ENCODE results near the gene ZBTB20. TPM values are rescaled to one million over a fixed set of nuclear protein-coding genes. Genes with fewer than 3 reads are reported as not detected.

ZBTB20 gene
- polyA plus RNA-seq, 1 of the 3 experiments (the other 2 are of a cell fraction): 0.43 TPM

GRCh38 chr3:114404590-114404989 lies 742.5 kb downstream of the ZBTB20 start:
- no peak for TF ChIP-seq RAD21 (IDR thresholded peaks at IDR 0.05; ENCODE audit: low read length)
- TF ChIP-seq TCF12 (IDR thresholded peaks at IDR 0.05): 0 out of 2 replicates have a peak, but pooled peaks have one; percentile 32
- TF ChIP-seq TAF1 (IDR thresholded peaks at IDR 0.05; ENCODE audit: borderline replicate concordance, low read depth, low read length): 0 out of 2 replicates have a peak, but pooled peaks have one; percentile 11
- TF ChIP-seq FOSL2 (IDR thresholded peaks at IDR 0.05; ENCODE audit: borderline replicate concordance, low read depth): peak; percentile 28; the same call in 1 of the 2 replicates
- no peaks in the 10 kb centered on the region for H3F3A ChIP-seq (replicated peaks; ENCODE audit: insufficient read depth)
- H3K4me1 ChIP-seq (ENCODE audit: control insufficient read depth in 1 of 2, insufficient read depth in 2 of 2, low read depth in 1 of 2, low read length in 1 of 2): peaks cover 19 to 23% of the 10 kb centered on the region in 2 experiments; a peak in 3 of 4 replicates
- WGBS (ENCODE audit: low lambda C conversion rate): 55% methylated on average over 6 of the region's 6 CpGs
- H2AFZ ChIP-seq (ENCODE audit: low read depth): no peak overlapping the region
- H3K27ac ChIP-seq (ENCODE audit: low read depth in 2 of 2, low read length in 1 of 2): peak overlapping the region in 1 of 2 experiments; percentile 46; a peak in 2 of 4 replicates
- peak overlapping the region; percentile 37; the same call in 1 of the 2 replicates for H3K4me2 ChIP-seq
- no peaks in the 10 kb centered on the region for H3K27me3 ChIP-seq (ENCODE audit: insufficient read depth)
- H3K9ac ChIP-seq: peak overlapping the region; percentile 6; the same call in 1 of the 2 replicates
- POLR2A ChIA-PET: no interaction called here
- no peak overlapping the region for H3K4me3 ChIP-seq (ENCODE audit: low read depth in 2 of 2, low read length in 1 of 2)
- H3K9me3 ChIP-seq: no peaks in the 10 kb centered on the region
- no peaks in the 10 kb centered on the region for H4K20me1 ChIP-seq (ENCODE audit: insufficient read depth)
- no peak for DNase-seq
- no peaks in the 10 kb centered on the region for H3K9me2 ChIP-seq
- no peaks in the 10 kb centered on the region for H3K79me2 ChIP-seq (ENCODE audit: insufficient read depth)
- CTCF ChIA-PET: interaction anchor here (1.0 to 4.6 kb wide), 6 partner anchors 10 to 765 kb away, joined by 3 to 20 read pairs (median 10); no protein-coding TSS in a partner anchor
- no peaks in the 10 kb centered on the region for H3K36me3 ChIP-seq (replicated peaks in 1 of 2; ENCODE audit: control insufficient read depth in 1 of 2, insufficient read depth in 2 of 2, low read length in 1 of 2)

DNA sequence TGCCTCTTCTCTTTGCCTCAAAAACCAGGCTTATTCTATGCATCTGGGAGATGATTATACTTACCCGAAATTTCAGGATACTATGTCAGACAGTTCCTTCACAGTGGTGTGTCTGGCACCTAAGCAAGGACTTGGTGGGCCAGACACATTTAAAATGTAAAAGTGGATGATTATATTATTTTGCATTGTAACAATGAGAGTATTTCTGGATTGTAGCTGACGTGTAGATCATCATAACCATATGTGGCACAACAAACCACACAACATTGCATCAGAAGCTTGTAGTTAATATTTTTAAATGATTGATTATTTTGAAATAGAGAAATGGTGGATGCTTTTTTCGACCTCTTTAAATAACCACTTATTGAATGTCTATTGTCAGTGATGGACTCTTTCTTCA lies 744.2 kb downstream of the ZBTB20 start:
- Histone ChIP-seq H3K9me2 (no peaks in the 10 kb centered on the region), H3K9ac (no peak overlapping the region), H3K79me2 (ENCODE audit: insufficient read depth) (no peaks in the 10 kb centered on the region), H3K27me3 (ENCODE audit: insufficient read depth) (no peaks in the 10 kb centered on the region), H3K4me1 (ENCODE audit: control insufficient read depth in 1 of 2, insufficient read depth in 2 of 2, low read depth in 1 of 2, low read length in 1 of 2) (peaks cover 14 to 19% of the 10 kb centered on the region in 2 experiments; a peak in 3 of 4 replicates), H3K27ac (ENCODE audit: low read depth in 2 of 2, low read length in 1 of 2) (no peak overlapping the region), H2AFZ (ENCODE audit: low read depth) (no peak overlapping the region), H3K4me2 (no peak overlapping the region), H3F3A (replicated peaks; ENCODE audit: insufficient read depth) (no peaks in the 10 kb centered on the region), H3K9me3 (no peaks in the 10 kb centered on the region), H3K4me3 (ENCODE audit: low read depth in 2 of 2, low read length in 1 of 2) (no peak overlapping the region), H3K36me3 (replicated peaks in 1 of 2; ENCODE audit: control insufficient read depth in 1 of 2, insufficient read depth in 2 of 2, low read length in 1 of 2) (no peaks in the 10 kb centered on the region), H4K20me1 (ENCODE audit: insufficient read depth) (no peaks in the 10 kb centered on the region)
- CTCF ChIA-PET: interaction anchor here (2.8 to 13.3 kb wide), 4 partner anchors 8 to 40 kb away, joined by 9 to 85 read pairs (median 16); no protein-coding TSS in a partner anchor
- TF ChIP-seq RFX5 (IDR thresholded peaks at IDR 0.05; ENCODE audit: low read length): no peak
- no peak for DNase-seq
- 95% methylated on average over 3 of the region's 3 CpGs for WGBS (ENCODE audit: low lambda C conversion rate)
- POLR2A ChIA-PET: interaction anchor here (0.6 kb wide), 1 partner anchor 57 kb away, joined by 3 read pairs; no protein-coding TSS in a partner anchor

DNA sequence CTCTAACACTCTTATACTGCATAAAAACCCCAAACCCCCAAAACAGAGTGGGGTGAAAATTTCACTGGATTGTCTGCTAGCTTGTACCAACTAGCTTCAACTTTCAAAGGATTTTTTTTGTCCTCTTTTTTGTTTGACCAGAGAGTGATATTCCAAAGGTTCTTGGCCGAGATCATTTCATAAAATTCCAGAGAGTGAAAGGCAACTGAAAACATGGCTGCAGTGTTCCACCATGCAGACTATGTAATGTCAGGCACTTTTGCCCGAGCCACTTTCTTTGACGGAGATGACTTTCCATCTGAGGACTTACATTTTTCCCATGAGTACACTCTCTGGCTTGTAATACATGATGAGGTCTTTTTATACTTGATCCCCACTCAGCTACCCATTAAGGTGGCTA lies 745.7 kb downstream of the ZBTB20 start:
- ChIA-PET POLR2A (interaction anchor here (0.8 kb wide), 1 partner anchor 1292 kb away, joined by 4 read pairs; no protein-coding TSS in a partner anchor), CTCF (interaction anchor here (1.2 to 13.3 kb wide), 5 partner anchors 7 to 691 kb away, joined by 3 to 85 read pairs (median 5); no protein-coding TSS in a partner anchor)
- WGBS (ENCODE audit: low lambda C conversion rate): 96% methylated on average over 3 of the region's 3 CpGs
- H3K36me3 ChIP-seq (replicated peaks in 1 of 2; ENCODE audit: control insufficient read depth in 1 of 2, insufficient read depth in 2 of 2, low read length in 1 of 2): no peaks in the 10 kb centered on the region
- TF ChIP-seq MEF2A (IDR thresholded peaks at IDR 0.05; ENCODE audit: borderline replicate concordance, low read depth): no peak
- no peak for TF ChIP-seq YY1 (IDR thresholded peaks at IDR 0.05; ENCODE audit: low read depth)
- no peak for TF ChIP-seq GATA2 (CRISPR knock-in tag; IDR thresholded peaks at IDR 0.05)
- H3K9ac ChIP-seq: peak overlapping the region; percentile 28; the same call in 1 of the 2 replicates
- no peaks in the 10 kb centered on the region for H3K79me2 ChIP-seq (ENCODE audit: insufficient read depth)
- H3K4me3 ChIP-seq (ENCODE audit: low read depth in 2 of 2, low read length in 1 of 2): no peak overlapping the region; a peak in 1 of 4 replicates
- no peak overlapping the region for H2AFZ ChIP-seq (ENCODE audit: low read depth)
- H3K9me3 ChIP-seq: no peaks in the 10 kb centered on the region
- no peak for DNase-seq
- no peaks in the 10 kb centered on the region for H3K9me2 ChIP-seq
- H3F3A ChIP-seq (replicated peaks; ENCODE audit: insufficient read depth): no peaks in the 10 kb centered on the region
- H4K20me1 ChIP-seq (ENCODE audit: insufficient read depth): no peaks in the 10 kb centered on the region
- H3K4me1 ChIP-seq (ENCODE audit: control insufficient read depth in 1 of 2, insufficient read depth in 2 of 2, low read depth in 1 of 2, low read length in 1 of 2): peaks cover 12 to 19% of the 10 kb centered on the region in 2 experiments; a peak in 3 of 4 replicates
- H3K27ac ChIP-seq (ENCODE audit: low read depth in 2 of 2, low read length in 1 of 2): peak overlapping the region; percentile 56 to 62
- H3K27me3 ChIP-seq (ENCODE audit: insufficient read depth): no peaks in the 10 kb centered on the region
- peak overlapping the region; percentile 67 for H3K4me2 ChIP-seq

Data from SK-N-SH (cell line).